Endothelial cell (in vitro differentiated cells): ENCODE measurements around the gene ZNF554. TPM values are rescaled to one million over a fixed set of nuclear protein-coding genes. Genes with fewer than 3 reads are reported as not detected.

Source experiments
- DNase-seq: peaks from one replicate; pipeline ENCODE4 v3.0.0; 2021; ENCODE audit warnings: low spot score
- H3K27ac Mint-ChIP-seq: one replicate; pipeline ENCODE4 v1.8.0; 2021; ENCODE audit warnings: mixed read lengths, inconsistent platforms; ENCODE audit not compliant: unreplicated experiment
- H3K27me3 Mint-ChIP-seq: one replicate; pipeline ENCODE4 v1.8.0; 2021; ENCODE audit warnings: mild to moderate bottlenecking, moderate library complexity, mixed read lengths, inconsistent platforms; ENCODE audit not compliant: unreplicated experiment
- H3K36me3 Mint-ChIP-seq: one replicate; pipeline ENCODE4 v1.8.0; 2021; ENCODE audit warnings: mild to moderate bottlenecking, low read depth, mixed read lengths, inconsistent platforms; ENCODE audit not compliant: unreplicated experiment
- H3K4me1 Mint-ChIP-seq: one replicate; pipeline ENCODE4 v1.8.0; 2021; ENCODE audit warnings: mild to moderate bottlenecking, mixed read lengths, inconsistent platforms; ENCODE audit not compliant: unreplicated experiment
- H3K4me3 Mint-ChIP-seq: one replicate; pipeline ENCODE4 v1.8.0; 2021; ENCODE audit warnings: mild to moderate bottlenecking, mixed read lengths, inconsistent platforms; ENCODE audit not compliant: unreplicated experiment
- H3K9me3 Mint-ChIP-seq: one replicate; pipeline ENCODE4 v1.8.0; 2021; ENCODE audit warnings: mixed read lengths, inconsistent platforms; ENCODE audit not compliant: unreplicated experiment
- CTCF ChIP-seq: fragments of 200-600 bp; sonication (generic); IDR thresholded peaks from one replicate; pipeline ENCODE4 v1.5.0; 2021; ENCODE audit warnings: antibody characterized with exemption; ENCODE audit not compliant: unreplicated experiment
- total RNA-seq: library from RNA; stranded (reverse); fragmentation: NEBNext Ultra II Directional; extraction: Animal tissue kit (Norgen Biotek cat#: 25700); gene quantifications from one replicate; pipeline ENCODE4 v1.2.1, GENCODE V29; 2021; ENCODE audit not compliant: unreplicated experiment

ZNF554 gene
- total RNA-seq, 1 donor from 2014 or later, result 9.0 TPM

- Mint-ChIP-seq H3K9me3 (no peaks in the 10 kb centered on the region), H3K27me3 (peaks cover 5% of the 10 kb centered on the region), H3K4me1 (no peaks in the 10 kb centered on the region), H3K27ac (no peak overlapping the region), H3K4me3 (no peak overlapping the region), H3K36me3 (peaks cover 20% of the 10 kb centered on the region)
- no peak for DNase-seq
- no peak for TF ChIP-seq CTCF
Measured at GRCh38 chr19:2804156-2805004, 15.3 kb upstream of the ZNF554 start.

- Mint-ChIP-seq H3K9me3 (no peaks in the 10 kb centered on the region), H3K27ac (no peak overlapping the region), H3K4me3 (no peak overlapping the region), H3K36me3 (peaks cover 20% of the 10 kb centered on the region), H3K4me1 (no peaks in the 10 kb centered on the region), H3K27me3 (peaks cover 4% of the 10 kb centered on the region)
- no peak for TF ChIP-seq CTCF
- DNase-seq, result no peak
Measured at GRCh38 chr19:2805261-2805900, 14.3 kb upstream of the ZNF554 start.

- Mint-ChIP-seq H3K27me3 (peaks cover 4% of the 10 kb centered on the region), H3K4me3 (no peak overlapping the region), H3K4me1 (no peaks in the 10 kb centered on the region), H3K27ac (no peak overlapping the region), H3K36me3 (peaks cover 16% of the 10 kb centered on the region), H3K9me3 (no peaks in the 10 kb centered on the region)
- TF ChIP-seq CTCF, result no peak
- no peak for DNase-seq
Measured at GRCh38 chr19:2805991-2806649, 13.5 kb upstream of the ZNF554 start.

- H3K4me1 Mint-ChIP-seq, result no peaks in the 10 kb centered on the region
- H3K4me3 Mint-ChIP-seq, result no peak overlapping the region
- no peak for TF ChIP-seq CTCF
- peaks cover 4% of the 10 kb centered on the region for H3K27me3 Mint-ChIP-seq
- H3K9me3 Mint-ChIP-seq, result no peaks in the 10 kb centered on the region
- H3K36me3 Mint-ChIP-seq, result peaks cover 14% of the 10 kb centered on the region
- DNase-seq, result no peak
- no peak overlapping the region for H3K27ac Mint-ChIP-seq
Measured at GRCh38 chr19:2806736-2807378, 12.8 kb upstream of the ZNF554 start.
